Fibroblast of lung (primary cell): ENCODE data around the gene ZNF521.

Experiments
- CTCF ChIP-seq, 2 donors: IDR thresholded peaks in 1 of 2; conservative IDR thresholded peaks in 1 of 2; 1 replicate in 1 of 2; 2 replicates in 1 of 2; pipeline ENCODE4 v1.5.1; 2011 to 2012; ENCODE audit warnings: low read length in 2 of 2, control low read depth in 1 of 2, inconsistent platforms in 1 of 2, low read depth in 1 of 2, mild to moderate bottlenecking in 1 of 2
- EZH2 ChIP-seq: IDR thresholded peaks from 2 replicates; pipeline ENCODE4 v1.5.1; 2012; ENCODE audit warnings: low read length, control low read depth, mild to moderate bottlenecking; ENCODE audit errors: missing control alignments

DNA sequence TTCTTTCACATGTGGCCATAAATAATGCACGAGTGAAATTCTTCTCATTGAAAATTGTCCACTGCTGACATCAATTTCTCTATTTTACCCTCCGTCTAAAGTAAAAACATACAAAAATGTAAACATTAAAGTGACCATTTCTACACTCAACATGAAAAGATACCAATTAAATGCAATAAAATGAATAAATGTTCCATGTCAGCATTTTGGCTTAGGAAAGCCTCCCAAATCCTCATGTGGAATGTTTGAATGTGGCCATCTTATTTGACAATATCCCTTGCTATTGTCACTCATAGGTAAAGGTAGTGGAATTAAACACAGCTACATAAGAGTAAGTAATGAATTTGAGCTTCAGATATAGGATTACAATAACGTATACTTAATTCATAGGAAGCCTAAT is 60.8 kb downstream of the ZNF521 start:
- no peak for TF ChIP-seq CTCF (conservative IDR thresholded peaks at IDR 0.05 in 1 of 2, IDR thresholded peaks at IDR 0.05 in 1 of 2; ENCODE audit: low read depth in 1 of 2, low read length in 2 of 2)
- TF ChIP-seq EZH2, result no peak
